Testis (tissue), 2 donors: Measurements from ENCODE around the gene SMIM26.

Experiments used
- POLR2A ChIP-seq: fragments of 450-650 bp; IDR thresholded peaks from one replicate; pipeline ENCODE4 v1.6.1; 2017; ENCODE audit warnings: antibody characterized with exemption, mild to moderate bottlenecking, moderate library complexity
- TF ChIP-seq, protein P1 (sequence below), 3 experiments: fragments of 450-650 bp in 2 of 3; fragments of 200-600 bp in 1 of 3; sonication (generic) in 1 of 3; IDR thresholded peaks; one replicate each; pipeline ENCODE4 v1.5.1; 2016 to 2019; ENCODE audit warnings: antibody characterized with exemption in 3 of 3, mild to moderate bottlenecking in 2 of 3, moderate library complexity in 1 of 3

DNA sequence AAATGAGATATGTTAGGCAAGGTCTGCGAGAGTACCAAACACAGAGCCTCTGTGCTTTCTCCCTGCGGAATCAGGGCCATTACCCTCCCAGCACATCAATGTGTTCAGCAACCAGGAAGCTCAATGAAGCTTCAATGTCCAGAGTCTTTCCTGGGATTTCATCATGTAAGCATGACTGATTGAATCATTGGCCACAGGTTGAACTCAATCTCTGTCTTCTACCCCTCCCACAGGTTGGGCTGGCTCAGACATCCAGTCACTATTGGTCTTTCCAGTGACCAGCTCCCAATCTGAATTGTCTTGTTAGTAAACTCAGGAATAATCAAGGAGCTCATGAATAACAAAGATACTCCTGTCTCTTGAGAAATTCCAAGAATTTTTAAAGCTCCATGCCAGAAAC is 17.9 kb downstream of the SMIM26 start:
- TF ChIP-seq, protein P1, sequence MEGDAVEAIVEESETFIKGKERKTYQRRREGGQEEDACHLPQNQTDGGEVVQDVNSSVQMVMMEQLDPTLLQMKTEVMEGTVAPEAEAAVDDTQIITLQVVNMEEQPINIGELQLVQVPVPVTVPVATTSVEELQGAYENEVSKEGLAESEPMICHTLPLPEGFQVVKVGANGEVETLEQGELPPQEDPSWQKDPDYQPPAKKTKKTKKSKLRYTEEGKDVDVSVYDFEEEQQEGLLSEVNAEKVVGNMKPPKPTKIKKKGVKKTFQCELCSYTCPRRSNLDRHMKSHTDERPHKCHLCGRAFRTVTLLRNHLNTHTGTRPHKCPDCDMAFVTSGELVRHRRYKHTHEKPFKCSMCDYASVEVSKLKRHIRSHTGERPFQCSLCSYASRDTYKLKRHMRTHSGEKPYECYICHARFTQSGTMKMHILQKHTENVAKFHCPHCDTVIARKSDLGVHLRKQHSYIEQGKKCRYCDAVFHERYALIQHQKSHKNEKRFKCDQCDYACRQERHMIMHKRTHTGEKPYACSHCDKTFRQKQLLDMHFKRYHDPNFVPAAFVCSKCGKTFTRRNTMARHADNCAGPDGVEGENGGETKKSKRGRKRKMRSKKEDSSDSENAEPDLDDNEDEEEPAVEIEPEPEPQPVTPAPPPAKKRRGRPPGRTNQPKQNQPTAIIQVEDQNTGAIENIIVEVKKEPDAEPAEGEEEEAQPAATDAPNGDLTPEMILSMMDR (IDR thresholded peaks at IDR 0.05), result no peak
- no peak for TF ChIP-seq POLR2A
